Amniotic epithelial cell (primary cell): ENCODE measurements around the gene CSNK2A3.
"Not testable (repeated sequence)": the region's sequence is repeated elsewhere in the genome, so short reads cannot be mapped to it uniquely, and the experiment has no call there.

Experiments
- DNase-seq: peaks from one replicate; pipeline ENCODE4 v3.0.0-alpha.2; 2010; ENCODE audit warnings: low read depth

The CSNK2A3 gene

GRCh38 chr11:11379661-11380060 is 26.6 kb upstream of the CSNK2A3 start:
- DNase-seq, result no peak

GRCh38 chr11:11378184-11378940 is 25.3 kb upstream of the CSNK2A3 start:
- DNase-seq, result no peak

DNA sequence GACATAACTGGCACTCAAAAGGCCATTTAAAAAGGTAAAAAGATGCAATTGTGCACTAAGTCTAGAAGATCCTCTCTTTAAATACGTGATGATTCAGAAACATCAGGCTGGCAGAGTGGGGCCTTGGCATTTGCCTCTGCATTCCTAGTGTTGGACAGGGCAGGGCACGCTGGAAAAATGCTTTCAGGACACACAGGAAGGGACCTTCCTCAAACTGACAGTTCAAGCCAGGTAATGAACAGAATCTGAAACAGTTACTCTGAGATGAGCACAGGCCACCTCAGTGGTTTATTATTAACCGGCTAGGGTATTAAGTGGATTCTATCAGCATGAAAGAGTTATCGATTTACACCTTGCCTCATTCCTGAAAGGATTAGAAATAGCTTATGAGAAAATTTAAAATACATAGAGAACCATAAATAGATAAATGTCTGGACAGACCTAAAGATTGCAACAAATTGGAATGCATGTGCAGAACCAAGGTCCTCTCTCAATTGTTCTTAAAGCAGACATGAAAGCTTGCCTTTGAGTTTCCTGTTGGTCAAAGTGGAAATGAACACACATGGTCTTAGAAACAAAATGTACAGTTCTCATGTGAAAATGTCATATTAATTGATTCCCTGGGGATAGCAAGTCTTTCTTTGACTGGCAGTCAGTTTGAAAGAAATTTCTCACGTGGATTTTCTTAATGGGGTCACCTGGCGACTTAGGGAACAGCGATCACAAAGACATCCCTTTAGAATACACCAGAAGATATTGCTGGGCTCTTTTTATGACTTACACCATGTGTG is 21.5 kb upstream of the CSNK2A3 start:
- no peak for DNase-seq

DNA sequence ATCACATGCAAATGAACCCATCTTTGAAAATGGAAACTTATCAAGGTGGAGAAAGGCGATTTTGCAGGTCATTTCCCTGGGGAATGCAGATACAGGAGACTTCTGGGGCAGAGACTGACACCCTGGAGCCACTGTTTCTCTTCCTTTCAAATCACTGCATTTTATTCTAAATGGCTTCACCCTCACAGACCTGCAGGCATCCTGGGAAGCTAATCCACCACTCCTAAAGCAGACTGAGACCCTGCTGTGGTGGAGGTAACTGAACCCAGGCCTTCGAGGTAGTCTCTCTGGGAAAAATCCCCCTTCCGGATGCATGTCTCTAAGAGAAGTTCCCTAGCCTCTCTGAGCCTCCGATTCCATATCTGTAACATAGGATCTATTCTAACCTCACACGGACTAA is 20.9 kb upstream of the CSNK2A3 start:
- no peak for DNase-seq

GRCh38 chr11:11372461-11372860 is 19.4 kb upstream of the CSNK2A3 start:
- DNase-seq, result no peak

GRCh38 chr11:11370962-11371303 is 17.9 kb upstream of the CSNK2A3 start:
- DNase-seq, result no peak

- DNase-seq, result no peak
Observed at GRCh38 chr11:11370255-11370961, 17.4 kb upstream of the CSNK2A3 start.

DNA sequence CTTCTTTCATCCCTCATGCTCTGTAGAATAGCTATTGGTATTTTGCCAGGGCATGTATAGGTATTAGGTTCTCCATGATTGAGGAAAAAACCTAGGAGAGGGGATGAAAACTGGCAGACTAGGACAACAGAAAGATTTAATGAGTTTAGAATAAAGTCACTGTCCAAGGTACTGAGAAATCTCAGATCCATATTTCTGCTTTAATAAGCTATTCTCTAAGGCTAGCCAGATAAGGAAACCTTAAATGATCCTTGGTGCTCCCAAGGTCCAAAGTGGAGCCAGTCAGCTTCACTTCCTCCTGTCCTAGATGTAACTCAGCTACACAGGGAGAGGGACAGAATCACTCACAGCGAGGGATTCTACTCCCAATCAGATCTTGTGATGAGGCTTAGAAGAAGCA is 13.7 kb upstream of the CSNK2A3 start:
- DNase-seq, result peak; percentile 5

DNA sequence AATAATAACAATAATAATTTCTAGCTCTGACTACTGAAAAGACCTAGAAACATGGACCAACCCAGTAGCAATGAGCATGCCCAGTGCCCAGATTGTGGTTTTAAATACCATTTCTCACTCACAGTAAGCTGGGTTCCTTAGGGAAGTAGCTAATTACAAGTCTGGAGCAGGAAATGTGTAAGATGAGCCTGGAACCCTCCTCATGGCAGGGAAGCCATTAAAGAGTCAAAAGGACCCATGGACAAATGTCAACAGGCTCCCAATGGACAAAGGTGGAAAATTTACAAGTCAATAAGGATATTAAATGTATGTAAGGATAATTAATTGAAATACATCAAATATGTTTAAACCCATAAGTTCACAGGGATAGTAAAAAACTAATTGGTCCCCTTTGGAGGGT is 10.6 kb upstream of the CSNK2A3 start:
- no peak for DNase-seq

GRCh38 chr11:11359611-11360010 is 6.6 kb upstream of the CSNK2A3 start:
- DNase-seq, result no peak

GRCh38 chr11:11356842-11357241 is 3.8 kb upstream of the CSNK2A3 start:
- DNase-seq, result no peak

DNA sequence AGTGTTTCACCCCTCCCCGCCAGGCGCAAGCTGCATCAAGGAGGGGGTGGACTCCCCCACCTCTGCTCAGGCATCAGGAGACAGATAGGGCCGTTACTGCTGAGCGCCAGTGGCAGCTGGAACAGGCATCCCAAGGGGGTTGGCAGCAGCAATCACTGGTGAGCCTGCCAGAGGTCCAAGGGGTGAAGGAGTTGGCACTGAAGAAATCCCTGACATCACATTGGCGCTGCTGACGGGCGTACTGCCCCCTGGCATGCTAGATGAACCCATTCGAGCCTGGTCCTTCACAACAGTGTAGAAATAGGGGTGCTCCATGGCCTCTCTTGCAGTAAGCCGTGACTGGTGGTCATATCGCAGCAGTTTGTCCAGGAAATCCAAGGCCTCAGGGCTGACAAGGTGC is 1.2 kb downstream of the CSNK2A3 start:
- not testable (repeated sequence) for DNase-seq

DNA sequence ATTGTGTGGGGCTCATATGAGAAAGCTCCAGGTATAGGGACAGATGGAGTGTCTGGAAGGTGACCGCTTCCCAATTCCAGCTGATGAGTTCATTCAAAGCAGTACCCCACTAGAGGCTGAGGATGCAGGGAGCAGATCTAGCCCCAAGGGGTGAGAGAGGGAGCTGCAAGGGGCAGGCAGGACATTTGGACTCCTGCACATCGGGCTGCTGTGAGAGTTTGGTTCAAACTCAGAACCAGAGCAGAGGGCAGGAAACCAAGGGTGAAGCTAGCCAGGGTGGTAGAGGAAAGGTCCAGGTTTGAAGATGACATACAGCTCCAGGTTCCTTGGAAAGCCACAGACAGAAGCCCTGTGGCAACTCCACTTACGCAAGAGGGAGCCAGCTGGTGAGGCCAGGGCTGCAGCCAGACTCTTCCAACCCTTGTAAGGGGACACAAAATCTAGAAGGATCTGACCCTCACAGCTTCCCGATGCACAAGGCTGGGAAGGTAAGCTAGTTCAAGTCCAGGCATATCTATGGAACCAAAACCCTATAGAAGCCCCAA is 1.9 kb downstream of the CSNK2A3 start:
- DNase-seq, result peak; percentile 1

DNA sequence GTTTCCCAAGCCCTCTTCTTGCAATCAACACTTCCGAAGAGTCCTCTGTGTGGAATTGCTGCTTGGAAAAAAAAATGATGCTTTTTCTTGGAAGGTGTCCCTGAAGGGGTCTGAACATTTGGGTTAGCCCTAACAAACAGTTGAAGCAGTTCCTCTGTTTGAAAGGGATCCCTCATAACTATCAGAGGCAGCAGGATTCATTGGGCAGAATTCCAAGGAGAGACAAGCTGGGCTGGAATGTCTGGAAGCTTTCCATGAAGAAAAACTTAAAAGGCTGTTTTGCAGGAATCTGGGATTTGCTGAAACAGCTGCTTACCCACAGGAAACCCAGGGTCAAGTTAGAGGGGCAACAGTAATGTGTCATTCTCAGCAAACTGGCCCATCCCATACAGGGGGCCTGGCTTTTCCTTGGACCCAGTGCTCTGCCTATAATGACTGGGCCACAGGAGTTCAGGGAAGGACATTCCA is 3.1 kb downstream of the CSNK2A3 start:
- DNase-seq, result peak; percentile 29

GRCh38 chr11:11349106-11349825 is 3.8 kb downstream of the CSNK2A3 start:
- DNase-seq, result no peak

GRCh38 chr11:11348303-11348702 is 4.7 kb downstream of the CSNK2A3 start:
- no peak for DNase-seq

DNA sequence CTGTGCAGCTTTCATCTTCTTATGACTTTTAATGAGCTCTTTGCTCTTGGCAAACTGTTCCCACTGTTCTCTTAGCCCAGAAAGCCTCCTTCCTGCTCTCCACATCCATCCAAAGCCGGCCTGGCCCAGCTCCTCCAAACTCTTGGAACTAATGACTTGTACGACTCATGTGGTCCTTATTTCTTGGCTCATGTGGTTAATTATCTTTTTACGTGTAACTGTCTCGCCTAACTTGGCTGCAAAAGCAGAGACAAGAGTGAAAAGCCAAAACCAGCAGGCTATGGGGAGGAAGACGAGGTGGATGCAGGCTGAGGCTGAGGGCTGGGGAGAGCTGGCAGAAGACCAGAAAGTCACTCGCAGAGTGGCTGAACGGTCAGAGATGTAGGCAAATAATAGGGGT is 5.5 kb downstream of the CSNK2A3 start:
- DNase-seq, result no peak

GRCh38 chr11:11346303-11346702 is 6.7 kb downstream of the CSNK2A3 start:
- no peak for DNase-seq

GRCh38 chr11:11345099-11345498 is 8.0 kb downstream of the CSNK2A3 start:
- DNase-seq, result no peak

- DNase-seq, result no peak
Observed at GRCh38 chr11:11344045-11344444, 9.0 kb downstream of the CSNK2A3 start.

GRCh38 chr11:11338304-11338703 is 14.7 kb downstream of the CSNK2A3 start:
- no peak for DNase-seq

GRCh38 chr11:11336664-11337063 is 16.4 kb downstream of the CSNK2A3 start:
- DNase-seq, result no peak
